ENCODE measurements around the gene GOLPH3. TPM values are rescaled to one million over a fixed set of nuclear protein-coding genes. Genes with fewer than 3 reads are reported as not detected.

The GOLPH3 gene
- total RNA-seq, 1 donor from 2014 or later: 82.0 TPM

Other genes starting within 250 kb of the GOLPH3 start
- 33.4 TPM for gene MTMR12, start 138.6 kb upstream of the GOLPH3 start, total RNA-seq

All from ureter (tissue), 1 donor.